Smooth muscle cell of the pulmonary artery (primary cell): Measurements from ENCODE around the gene FAM98C. TPM values are rescaled to one million over a fixed set of nuclear protein-coding genes. Genes with fewer than 3 reads are reported as not detected.

ENCODE experiments used
- total RNA-seq: library from RNA; depleted of rRNA; stranded (reverse); fragments of >200 nt; gene quantifications from 2 replicates; pipeline ENCODE4 v1.2.3, GENCODE V29; 2014

Gene FAM98C
- 8.7 and 9.1 TPM in 2 replicates for total RNA-seq

DNA sequence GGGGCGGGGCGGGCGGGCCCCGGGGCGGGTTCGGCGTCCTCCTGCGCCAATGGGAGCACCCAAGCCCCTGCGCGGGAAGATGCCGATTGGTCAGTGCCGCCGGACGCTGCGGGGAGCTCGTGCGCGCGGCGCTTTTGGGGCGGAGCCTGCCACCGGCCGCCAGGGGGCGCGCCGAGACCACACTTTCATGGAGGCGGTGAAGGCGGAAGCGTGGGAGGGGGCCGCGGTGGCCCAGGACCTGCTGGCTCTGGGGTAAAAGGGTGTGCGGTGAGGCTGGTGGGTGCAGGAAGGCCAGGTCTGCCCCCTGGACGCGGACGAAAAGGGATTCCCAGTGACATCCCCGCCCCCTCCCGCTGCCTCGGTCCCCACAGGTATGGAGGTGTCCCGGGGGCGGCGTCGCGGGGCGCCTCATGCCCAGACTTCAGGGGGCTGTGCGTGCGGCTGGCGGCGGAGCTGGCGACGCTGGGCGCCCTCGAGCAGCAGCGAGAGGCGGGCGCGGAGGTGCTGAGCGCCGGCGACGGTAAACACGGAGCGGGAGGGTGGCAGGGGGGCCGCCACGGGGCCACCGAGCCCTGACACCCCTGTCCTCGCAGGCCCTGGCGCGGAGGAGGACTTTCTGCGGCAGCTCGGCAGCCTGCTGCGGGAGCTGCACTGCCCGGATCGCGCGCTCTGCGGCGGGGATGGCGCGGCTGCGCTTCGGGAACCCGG is at the start of gene FAM98C:
TSS of gene FAM98C (plus strand) at position 127 of the 708 bp plus-strand sequence. CDS start at position 188, 61 bp downstream.

GRCh38 chr19:38374332-38375097 is 28.4 kb upstream of the FAM98C start, which contains the start of gene PSMD8:
Gene PSMD8, plus strand, starts transcription at chr19:38374571. Its CDS starts 31 bp downstream, at chr19:38374602.

GRCh38 chr19:38387550-38388348 is 15.1 kb upstream of the FAM98C start, which contains the start of gene GGN:
Gene GGN, minus strand, starts transcription at chr19:38388034. Its CDS starts 773 bp downstream, at chr19:38387261.

DNA sequence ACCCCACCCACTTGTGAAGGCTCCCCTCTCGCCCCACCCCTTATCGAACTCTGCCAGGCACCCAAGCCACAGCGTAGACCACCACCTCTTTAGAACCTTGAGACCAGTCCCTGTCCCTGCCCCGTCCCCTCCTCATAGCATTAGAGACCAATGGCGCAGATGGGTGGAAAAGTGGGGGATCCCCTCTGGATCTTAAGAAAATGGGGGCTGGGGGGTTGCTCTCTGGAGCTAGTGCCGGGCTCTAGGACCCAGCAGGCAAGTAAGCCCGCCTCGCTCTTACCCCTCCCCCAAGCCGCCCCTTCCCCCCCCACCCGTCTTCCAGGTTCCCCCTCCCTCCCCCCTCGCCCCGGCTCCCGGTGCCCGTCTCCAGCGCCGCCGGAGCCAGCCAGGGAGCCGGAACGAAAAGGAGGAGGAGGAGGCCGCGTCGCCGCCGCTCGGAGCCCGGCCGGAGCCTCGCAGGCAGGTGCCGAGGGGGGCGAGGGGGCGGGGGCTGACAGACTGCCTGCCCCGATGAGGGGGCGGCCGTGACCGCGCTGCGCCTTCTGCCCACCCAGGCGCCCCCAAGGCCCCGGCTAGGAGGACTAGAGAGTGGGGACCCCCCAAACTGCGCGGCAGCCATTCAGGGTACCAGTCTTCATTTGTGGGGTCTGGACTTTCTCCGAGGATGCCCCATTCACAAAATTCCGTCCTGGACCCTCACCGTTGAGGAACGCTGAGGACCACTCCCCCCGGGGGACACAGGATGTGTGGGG is 14.4 kb upstream of the FAM98C start, which contains the start of gene SPRED3:
TSS of gene SPRED3 (plus strand) at position 349 of the 752 bp plus-strand sequence. CDS start 1,606 bp downstream, outside the sequence.

DNA sequence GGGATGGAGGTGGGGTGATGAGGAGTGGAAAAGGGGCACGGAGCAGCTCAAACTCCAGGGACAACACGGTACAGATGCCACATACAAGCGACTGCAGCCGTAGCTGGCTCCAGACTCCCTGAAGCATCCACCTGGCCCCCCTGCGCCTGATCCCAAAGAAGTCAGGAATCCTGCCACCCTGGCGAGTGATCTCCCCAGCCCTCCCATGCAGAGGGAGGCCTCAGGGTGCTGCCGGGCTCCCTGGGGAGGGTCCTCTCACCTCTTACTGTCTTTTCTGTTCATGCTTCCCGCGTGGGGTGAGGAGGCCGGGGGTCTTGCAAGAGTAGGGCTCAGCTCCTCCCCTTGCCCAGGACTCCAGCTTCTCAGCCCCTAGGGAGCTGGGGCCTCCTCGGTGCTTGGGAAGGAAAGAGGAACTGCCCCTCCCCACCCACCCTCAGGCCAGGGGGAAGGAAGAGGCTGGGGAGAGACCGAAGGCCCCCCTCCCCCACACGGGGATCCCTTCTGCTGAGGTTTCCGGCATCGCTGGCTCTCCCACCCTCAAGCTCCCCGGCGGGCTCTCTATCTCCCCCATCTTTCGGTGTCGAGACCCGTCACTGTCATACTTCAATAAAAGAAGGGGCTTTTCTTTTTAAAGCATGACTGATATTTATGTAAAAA is 23.0 kb downstream of the FAM98C start, which contains the start of gene RASGRP4:
TSS of gene RASGRP4 (minus strand) at position 410 of the 657 bp plus-strand sequence. CDS start at position 282, 128 bp downstream.

GRCh38 chr19:38433268-38433733 is 30.4 kb downstream of the FAM98C start, which contains the start of gene RYR1:
Gene RYR1, plus strand, starts transcription at chr19:38433691. Its CDS starts 139 bp downstream, at chr19:38433830.

Other genes with a start within 250 kb of the FAM98C start
- gene DPF1, start 178.9 kb upstream of the FAM98C start, total RNA-seq = 1.0 and 1.6 TPM in 2 replicates
- gene PPP1R14A, start 146.7 kb upstream of the FAM98C start, total RNA-seq = 5.1 and 7.0 TPM in 2 replicates
- 10.9 and 17.7 TPM in 2 replicates for gene SPINT2, start 138.5 kb upstream of the FAM98C start, total RNA-seq
- not detected in 2 replicates for gene C19orf33, start 98.8 kb upstream of the FAM98C start, total RNA-seq
- 103 and 109 TPM in 2 replicates for gene YIF1B, start 87.1 kb upstream of the FAM98C start, total RNA-seq
- 9.3 and 13.0 TPM in 2 replicates for gene KCNK6, start 83.2 kb upstream of the FAM98C start, total RNA-seq
- 2.4 and 6.5 TPM in 2 replicates for gene CATSPERG, start 67.3 kb upstream of the FAM98C start, total RNA-seq
- gene PSMD8, start 28.5 kb upstream of the FAM98C start, total RNA-seq = 243 and 262 TPM in 2 replicates
- gene GGN, start 15.1 kb upstream of the FAM98C start, total RNA-seq = 0.46 and 0.86 TPM in 2 replicates
- 3.0 and 6.0 TPM in 2 replicates for gene SPRED3, start 14.4 kb upstream of the FAM98C start, total RNA-seq
- not detected in 2 replicates for gene RASGRP4, start 23.1 kb downstream of the FAM98C start, total RNA-seq
- gene RYR1, start 30.6 kb downstream of the FAM98C start, total RNA-seq = under 0.01 and 0.03 TPM in 2 replicates
- gene MAP4K1, start 214.9 kb downstream of the FAM98C start, total RNA-seq = 0.07 and 0.46 TPM in 2 replicates
- gene EIF3K, start 216.1 kb downstream of the FAM98C start, total RNA-seq = 202 and 241 TPM in 2 replicates
- gene ACTN4, start 244.6 kb downstream of the FAM98C start, total RNA-seq = 515 and 707 TPM in 2 replicates